GM12878 (cell line): ENCODE data around the gene PIM2. TPM values are rescaled to one million over a fixed set of nuclear protein-coding genes. Genes with fewer than 3 reads are reported as not detected.
A peak's percentile ranks its signal among the peaks of the same experiment; 100 is the strongest.

Experiments used
- ATAC-seq: fragments of 200-7000 bp; cut with Tn5 transposase; 3 replicates; pipeline ENCODE4 v1.9.1; 2020; ENCODE audit warnings: mild to moderate bottlenecking, moderate library complexity
- BruUV-seq: library from RNA; stranded (reverse); fragments of 400-500 nt; replicated peaks from 2 replicates; lab custom pipeline; 2021; lab: Mats Ljungman, UMichigan
- CTCF ChIA-PET: fragments of 300-600 bp; sonication (Branson Sonifier 250); formaldehyde crosslinking; extraction: SDS; loops from one replicate; lab custom pipeline; 2021; ENCODE audit warnings: inconsistent platforms; lab: Yijun Ruan, JAX
- POLR2A ChIA-PET: fragments of 350-600 bp; formaldehyde crosslinking; extraction: SDS; loops from one replicate; lab custom pipeline; 2021; ENCODE audit warnings: inconsistent platforms; lab: Charles Lee
- RAD21 ChIA-PET: fragments of 300-600 bp; sonication (Branson Sonifier 250); formaldehyde crosslinking; loops from one replicate; lab custom pipeline; 2023; ENCODE audit warnings: antibody characterized with exemption; ENCODE audit not compliant: unreplicated experiment; lab: Charles Lee
- SMC1A ChIA-PET: fragments of 300-600 bp; sonication (Branson Sonifier 250); formaldehyde crosslinking; loops from one replicate; lab custom pipeline; 2023; ENCODE audit not compliant: unreplicated experiment, uncharacterized antibody; lab: Charles Lee
- DNase-seq: peaks from one replicate; pipeline ENCODE4 v3.0.0-alpha.2; 2011; ENCODE audit warnings: low read depth, low spot score
- FAIRE-seq: peaks from 3 replicates; lab custom pipeline; 2011; peaks lifted over from hg19 to GRCh38; lab: Jason Lieb, UNC
- H2AFZ ChIP-seq: 2 replicates; pipeline ENCODE4 v1.6.0; 2011; ENCODE audit warnings: low read depth, low read length, control low read depth; ENCODE audit not compliant: control insufficient read depth
- H3K27ac ChIP-seq: 2 replicates; pipeline ENCODE4 v1.5.1; 2011; ENCODE audit warnings: control low read depth; ENCODE audit not compliant: control insufficient read depth, insufficient read depth
- H3K27me3 ChIP-seq, 2 experiments: replicated peaks in 1 of 2; 2 replicates each; pipeline versions ENCODE4 v1.6.0 to v1.6.1; 2011; ENCODE audit warnings: low read length in 1 of 2; ENCODE audit not compliant: control insufficient read depth in 2 of 2, insufficient read depth in 2 of 2
- H3K36me3 ChIP-seq, 2 experiments: 2 replicates each; pipeline ENCODE4 v1.5.1; 2011; ENCODE audit warnings: low read length in 1 of 2; ENCODE audit not compliant: control insufficient read depth in 2 of 2, insufficient read depth in 2 of 2
- H3K4me1 ChIP-seq: 2 replicates; pipeline ENCODE4 v1.6.1; 2011; ENCODE audit warnings: mild to moderate bottlenecking, low read length, moderate library complexity, mixed read lengths; ENCODE audit not compliant: control insufficient read depth, insufficient read depth
- H3K4me2 ChIP-seq: 2 replicates; pipeline ENCODE4 v1.6.0; 2011; ENCODE audit warnings: control low read depth; ENCODE audit not compliant: control insufficient read depth, insufficient read depth
- H3K4me3 ChIP-seq: fragments of 200-600 bp; sonication (generic); 2 replicates; pipeline ENCODE4 v1.5.1; 2016
- H3K79me2 ChIP-seq: 2 replicates; pipeline ENCODE4 v1.6.0; 2011; ENCODE audit warnings: low read length; ENCODE audit not compliant: control insufficient read depth, insufficient read depth
- H3K9ac ChIP-seq: 2 replicates; pipeline ENCODE4 v1.8.0; 2011; ENCODE audit warnings: low read length, control low read depth, mixed read lengths; ENCODE audit not compliant: control insufficient read depth, insufficient read depth
- H3K9me3 ChIP-seq: replicated peaks from 3 replicates; pipeline ENCODE4 v1.5.1; 2011; ENCODE audit warnings: mild to moderate bottlenecking, low read length; ENCODE audit not compliant: control insufficient read depth, insufficient read depth
- H4K20me1 ChIP-seq: 2 replicates; pipeline ENCODE4 v1.6.0; 2011; ENCODE audit not compliant: control insufficient read depth, insufficient read depth
- BACH1 ChIP-seq: fragments of 450-650 bp; IDR thresholded peaks from 2 replicates; pipeline ENCODE4 v1.6.1; 2017; ENCODE audit warnings: mild to moderate bottlenecking, borderline replicate concordance
- CBX5 ChIP-seq: sonication (generic); IDR thresholded peaks from 2 replicates; pipeline ENCODE4 v1.6.1; 2016; ENCODE audit warnings: low read depth, moderate library complexity, mild to moderate bottlenecking, inconsistent platforms
- ETV6 ChIP-seq, 2 experiments: fragments of 450-650 bp in 1 of 2; IDR thresholded peaks in 1 of 2; conservative IDR thresholded peaks in 1 of 2; 2 replicates each; pipeline ENCODE4 v1.6.1; 2014; ENCODE audit warnings: antibody characterized with exemption in 1 of 2, borderline replicate concordance in 1 of 2, low read depth in 1 of 2, mild to moderate bottlenecking in 1 of 2, moderate library complexity in 1 of 2
- KAT2A ChIP-seq: conservative IDR thresholded peaks from 2 replicates; pipeline ENCODE4 v1.6.1; 2011; ENCODE audit warnings: low read depth, low read length; ENCODE audit not compliant: control insufficient read depth
- MEF2A ChIP-seq: IDR thresholded peaks from 2 replicates; pipeline ENCODE4 v1.6.1; 2011; ENCODE audit warnings: low read depth, mild to moderate bottlenecking, low read length, moderate library complexity; ENCODE audit not compliant: insufficient read depth
- MTA2 ChIP-seq: fragments of 450-650 bp; IDR thresholded peaks from 2 replicates; pipeline ENCODE4 v1.6.1; 2016; ENCODE audit warnings: low read depth, mild to moderate bottlenecking, moderate library complexity
- NFIC ChIP-seq: IDR thresholded peaks from 2 replicates; pipeline ENCODE4 v1.6.1; 2012; ENCODE audit warnings: low read depth, mild to moderate bottlenecking, inconsistent platforms, low read length, moderate library complexity
- TCF3 ChIP-seq: IDR thresholded peaks from 2 replicates; pipeline ENCODE4 v1.6.1; 2012; ENCODE audit warnings: low read depth, mild to moderate bottlenecking, low read length, borderline replicate concordance; ENCODE audit not compliant: insufficient read depth
- WGBS: methylation state at CpG from one replicate; pipeline ENCODE4 v1.1.6; 2016; ENCODE audit warnings: low lambda C conversion rate; ENCODE audit not compliant: insufficient replicate concordance, insufficient coverage; ENCODE audit errors: missing lambda C conversion rate; 5-methylcytosine and 5-hydroxymethylcytosine counted together
- in situ Hi-C: fragments of 300-500 bp; cut with MboI; formaldehyde crosslinking; loops from 9 replicates; pipeline ENCODE4 v1.14.3; 2018; ENCODE audit warnings: mixed read lengths
- intact Hi-C: fragments of 100-400 bp; cut with micrococcal nuclease; formaldehyde crosslinking; loops from one replicate; pipeline ENCODE4 v1.14.2; 2022; ENCODE audit not compliant: unreplicated experiment
- polyA plus RNA-seq, 11 experiments: library from polyadenylated mRNA; depleted of rRNA in 4 of 11; unstranded in 6 of 11; stranded (reverse) in 5 of 11; fragments of >200 nt; fragmentation: Nextera tagmentation in 4 of 11; fragmentation: Illumina TruSeq in 1 of 11; extraction: Ambion mirVana in 4 of 11; extraction: Trizol in 1 of 11; gene quantifications; 1 replicate in 1 of 11; 2 replicates in 10 of 11; pipeline versions ENCODE4 v1.2.1 to v1.2.3, GENCODE V29; 2011 to 2016; ENCODE audit warnings: inconsistent platforms in 2 of 11, missing spikeins in 2 of 11, low read depth in 1 of 11
- total RNA-seq, 4 experiments: library from RNA; depleted of rRNA in 3 of 4; stranded (reverse); fragments of >200 nt in 3 of 4; fragmentation: Illumina TruSeq in 1 of 4; extraction: Trizol in 1 of 4; gene quantifications; 2 replicates each; pipeline versions ENCODE4 v1.2.1 to v1.2.3, GENCODE V29; 2013 to 2021
- TF ChIP-seq, protein P1 (sequence below): fragments of 450-650 bp; IDR thresholded peaks from 2 replicates; pipeline ENCODE4 v1.6.1; 2017; ENCODE audit warnings: mild to moderate bottlenecking, moderate library complexity

PIM2 gene
- total and polyA plus RNA-seq, 10 of the 15 experiments (the other 5 are each of a cell fraction or from before 2014, with no cell fraction given), result 19.2 to 96.8 (median 32.3) TPM

- TF ChIP-seq, protein P1, sequence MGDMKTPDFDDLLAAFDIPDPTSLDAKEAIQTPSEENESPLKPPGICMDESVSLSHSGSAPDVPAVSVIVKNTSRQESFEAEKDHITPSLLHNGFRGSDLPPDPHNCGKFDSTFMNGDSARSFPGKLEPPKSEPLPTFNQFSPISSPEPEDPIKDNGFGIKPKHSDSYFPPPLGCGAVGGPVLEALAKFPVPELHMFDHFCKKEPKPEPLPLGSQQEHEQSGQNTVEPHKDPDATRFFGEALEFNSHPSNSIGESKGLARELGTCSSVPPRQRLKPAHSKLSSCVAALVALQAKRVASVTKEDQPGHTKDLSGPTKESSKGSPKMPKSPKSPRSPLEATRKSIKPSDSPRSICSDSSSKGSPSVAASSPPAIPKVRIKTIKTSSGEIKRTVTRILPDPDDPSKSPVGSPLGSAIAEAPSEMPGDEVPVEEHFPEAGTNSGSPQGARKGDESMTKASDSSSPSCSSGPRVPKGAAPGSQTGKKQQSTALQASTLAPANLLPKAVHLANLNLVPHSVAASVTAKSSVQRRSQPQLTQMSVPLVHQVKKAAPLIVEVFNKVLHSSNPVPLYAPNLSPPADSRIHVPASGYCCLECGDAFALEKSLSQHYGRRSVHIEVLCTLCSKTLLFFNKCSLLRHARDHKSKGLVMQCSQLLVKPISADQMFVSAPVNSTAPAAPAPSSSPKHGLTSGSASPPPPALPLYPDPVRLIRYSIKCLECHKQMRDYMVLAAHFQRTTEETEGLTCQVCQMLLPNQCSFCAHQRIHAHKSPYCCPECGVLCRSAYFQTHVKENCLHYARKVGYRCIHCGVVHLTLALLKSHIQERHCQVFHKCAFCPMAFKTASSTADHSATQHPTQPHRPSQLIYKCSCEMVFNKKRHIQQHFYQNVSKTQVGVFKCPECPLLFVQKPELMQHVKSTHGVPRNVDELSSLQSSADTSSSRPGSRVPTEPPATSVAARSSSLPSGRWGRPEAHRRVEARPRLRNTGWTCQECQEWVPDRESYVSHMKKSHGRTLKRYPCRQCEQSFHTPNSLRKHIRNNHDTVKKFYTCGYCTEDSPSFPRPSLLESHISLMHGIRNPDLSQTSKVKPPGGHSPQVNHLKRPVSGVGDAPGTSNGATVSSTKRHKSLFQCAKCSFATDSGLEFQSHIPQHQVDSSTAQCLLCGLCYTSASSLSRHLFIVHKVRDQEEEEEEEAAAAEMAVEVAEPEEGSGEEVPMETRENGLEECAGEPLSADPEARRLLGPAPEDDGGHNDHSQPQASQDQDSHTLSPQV, result 0 out of 2 replicates have a peak, but pooled peaks have one; percentile 3
- TF ChIP-seq ETV6 (conservative IDR thresholded peaks at IDR 0.05 in 1 of 2, IDR thresholded peaks at IDR 0.05 in 1 of 2; ENCODE audit: borderline replicate concordance in 1 of 2, low read depth in 1 of 2) (no peak), BACH1 (peak; percentile 98)
These were observed 21.7 kb upstream of the PIM2 start (continued) for GRCh38 chrX:48940404-48940955.

DNA sequence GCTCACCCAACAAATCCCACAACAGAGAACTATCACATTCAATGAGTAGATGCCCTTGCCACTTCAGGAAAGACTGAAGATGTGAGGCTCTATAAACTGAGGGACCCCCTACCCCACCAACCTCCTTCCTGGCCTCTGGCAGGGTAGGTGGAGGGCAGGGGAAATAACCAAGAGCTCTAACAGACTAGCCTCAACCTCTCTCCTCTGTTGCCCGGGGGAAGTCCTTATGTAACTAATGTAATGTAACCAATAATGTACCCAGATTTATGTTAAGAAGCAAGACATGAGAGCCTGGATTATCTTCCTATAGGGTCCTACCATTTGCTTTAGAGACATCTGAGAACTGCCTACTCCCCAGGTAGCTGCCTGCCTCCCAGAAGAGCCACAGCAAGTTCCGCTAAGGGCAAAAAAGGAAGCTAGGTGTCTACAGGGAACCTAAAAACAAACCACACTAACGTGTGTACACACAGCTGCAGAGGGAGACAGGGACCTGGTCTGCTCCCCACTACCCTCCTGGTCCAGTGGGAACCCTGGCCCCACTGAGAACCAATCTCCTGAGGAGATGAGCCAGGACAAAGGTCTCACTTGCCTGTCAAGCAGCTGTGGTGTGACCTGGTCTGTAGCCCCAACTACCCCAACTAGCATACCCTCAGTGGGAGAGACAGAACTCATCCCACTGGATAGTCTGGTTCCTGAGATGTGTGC, 20.9 kb upstream of the PIM2 start:
- DNase-seq (peak; percentile 59), FAIRE-seq (no peak), ATAC-seq (peak; percentile 24)
- Histone ChIP-seq H3K27me3 (no peaks in the 10 kb centered on the region), H3K4me1 (peaks cover 65% of the 10 kb centered on the region), H4K20me1 (no peaks in the 10 kb centered on the region), H3K9ac (peak overlapping the region; percentile 63), H3K27ac (peak overlapping the region; percentile 95), H2AFZ (no peak overlapping the region), H3K4me3 (no peak overlapping the region), H3K4me2 (peak overlapping the region; percentile 88), H3K79me2 (peaks cover 45% of the 10 kb centered on the region), H3K36me3 (peaks cover 0 to 17% of the 10 kb centered on the region in 2 experiments; a peak in 3 of 4 replicates), H3K9me3 (no peaks in the 10 kb centered on the region; the same call in 2 of the 3 replicates)
- SMC1A ChIA-PET, result interaction anchor here (1.1 to 2.5 kb wide), 6 partner anchors 11 to 203 kb away, joined by 3 to 8 read pairs (median 4); no protein-coding TSS in a partner anchor
- intact Hi-C loops, result loop anchor here (1.0 to 10.0 kb wide), 4 partner anchors 15 to 857 kb away; partner anchors contain the start of gene HDAC6
- CTCF ChIA-PET, result interaction anchor here (0.8 to 2.5 kb wide), 6 partner anchors 9 to 233 kb away, joined by 3 to 9 read pairs (median 3); no protein-coding TSS in a partner anchor
- 29% methylated on average over 3 of the region's 3 CpGs for WGBS
- POLR2A ChIA-PET, result interaction anchor here (0.5 to 3.4 kb wide), 12 partner anchors 12 to 368 kb away, joined by 3 to 21 read pairs (median 5); partner anchors contain the start of genes HDAC6, OTUD5, PIM2 and PQBP1
- no TSS peak for BruUV-seq
- RAD21 ChIA-PET, result interaction anchor here (0.8 to 3.2 kb wide), 6 partner anchors 10 to 292 kb away, joined by 3 to 17 read pairs (median 4); partner anchors contain the start of genes PQBP1, TFE3 and TIMM17B
- in situ Hi-C loops, result loop anchor here (25.0 kb wide), 1 partner anchor 1727 kb away; the partner anchor contains the start of gene CDK16
- TF ChIP-seq NFIC, result no peak
- TF ChIP-seq CBX5, result no peak
- TF ChIP-seq KAT2A, result no peak
- TF ChIP-seq MTA2, result peak; percentile 33; the same call in 1 of the 2 replicates
- no peak for TF ChIP-seq TCF3
- TF ChIP-seq MEF2A, result no peak
